Measurements from ENCODE around the gene LPAR1.

Gene LPAR1

DNA sequence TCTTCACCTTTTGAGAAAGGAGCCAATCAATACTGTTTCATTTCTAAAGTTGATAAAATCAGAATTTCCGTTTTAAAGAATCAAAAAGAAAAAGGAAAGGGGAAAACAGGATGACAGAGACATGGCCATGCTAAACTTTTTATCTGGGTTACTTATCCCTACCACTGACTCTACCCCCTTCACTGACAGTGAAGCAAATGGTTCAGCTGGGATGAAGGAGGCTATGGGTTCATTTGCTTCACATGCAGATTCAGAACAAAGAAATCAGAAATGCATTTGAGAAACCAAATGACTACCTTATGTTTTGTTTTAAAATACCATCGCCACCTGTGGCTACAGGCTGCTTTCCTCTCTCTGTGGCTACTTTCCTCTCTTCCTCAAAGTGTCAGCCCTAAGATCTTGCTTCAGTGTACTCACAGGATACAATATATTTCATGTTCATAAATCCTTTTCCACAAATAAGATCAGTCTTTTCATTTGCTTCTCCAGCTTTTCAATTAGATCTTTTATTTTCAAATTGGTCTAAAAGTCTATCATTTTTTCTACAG is 53.3 kb downstream of the LPAR1 start:
- Histone ChIP-seq H3K4me3 (ENCODE audit: low read depth, low read length) (no peak overlapping the region), H3K27me3 (replicated peaks) (no peaks in the 10 kb centered on the region), H3K27ac (no peak overlapping the region), H3K36me3 (replicated peaks) (no peaks in the 10 kb centered on the region)
- no peak for DNase-seq
- TF ChIP-seq, protein P1, sequence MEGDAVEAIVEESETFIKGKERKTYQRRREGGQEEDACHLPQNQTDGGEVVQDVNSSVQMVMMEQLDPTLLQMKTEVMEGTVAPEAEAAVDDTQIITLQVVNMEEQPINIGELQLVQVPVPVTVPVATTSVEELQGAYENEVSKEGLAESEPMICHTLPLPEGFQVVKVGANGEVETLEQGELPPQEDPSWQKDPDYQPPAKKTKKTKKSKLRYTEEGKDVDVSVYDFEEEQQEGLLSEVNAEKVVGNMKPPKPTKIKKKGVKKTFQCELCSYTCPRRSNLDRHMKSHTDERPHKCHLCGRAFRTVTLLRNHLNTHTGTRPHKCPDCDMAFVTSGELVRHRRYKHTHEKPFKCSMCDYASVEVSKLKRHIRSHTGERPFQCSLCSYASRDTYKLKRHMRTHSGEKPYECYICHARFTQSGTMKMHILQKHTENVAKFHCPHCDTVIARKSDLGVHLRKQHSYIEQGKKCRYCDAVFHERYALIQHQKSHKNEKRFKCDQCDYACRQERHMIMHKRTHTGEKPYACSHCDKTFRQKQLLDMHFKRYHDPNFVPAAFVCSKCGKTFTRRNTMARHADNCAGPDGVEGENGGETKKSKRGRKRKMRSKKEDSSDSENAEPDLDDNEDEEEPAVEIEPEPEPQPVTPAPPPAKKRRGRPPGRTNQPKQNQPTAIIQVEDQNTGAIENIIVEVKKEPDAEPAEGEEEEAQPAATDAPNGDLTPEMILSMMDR (IDR thresholded peaks at IDR 0.05; ENCODE audit: low read depth, low read length, missing control alignments), result no peak
- in situ Hi-C loops (cut with HindIII; ENCODE audit: low pct_ligation_motif_present, low sequenced_read_pairs), result no loop called here

DNA sequence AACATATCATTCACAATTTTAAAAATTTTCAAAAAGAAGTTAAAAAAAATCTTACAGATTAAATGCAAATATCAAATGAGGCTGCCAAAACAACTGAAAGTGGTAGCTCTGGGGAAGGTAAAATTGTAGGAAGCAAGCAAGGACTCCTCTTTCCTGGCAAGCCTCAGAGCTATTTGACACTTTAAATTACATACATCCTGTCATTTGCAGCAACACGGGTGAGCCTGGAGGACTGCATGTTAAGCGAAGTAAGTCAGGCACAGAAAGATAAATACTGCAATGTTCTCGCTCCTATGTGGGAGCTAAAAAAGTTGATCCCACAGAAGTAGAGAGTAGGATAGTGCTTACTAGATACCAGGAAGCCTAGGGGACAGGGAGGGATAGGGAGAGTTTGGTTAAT is 58.0 kb downstream of the LPAR1 start:
- H3K36me3 ChIP-seq (replicated peaks), result no peaks in the 10 kb centered on the region
- H3K27me3 ChIP-seq (replicated peaks), result no peaks in the 10 kb centered on the region
- no peak overlapping the region for H3K4me3 ChIP-seq (ENCODE audit: low read depth, low read length)
- in situ Hi-C loops (cut with HindIII; ENCODE audit: low pct_ligation_motif_present, low sequenced_read_pairs), result no loop called here
- no peak overlapping the region for H3K27ac ChIP-seq
- TF ChIP-seq, protein P1 (IDR thresholded peaks at IDR 0.05; ENCODE audit: low read depth, low read length, missing control alignments), result no peak
- DNase-seq, result no peak

DNA sequence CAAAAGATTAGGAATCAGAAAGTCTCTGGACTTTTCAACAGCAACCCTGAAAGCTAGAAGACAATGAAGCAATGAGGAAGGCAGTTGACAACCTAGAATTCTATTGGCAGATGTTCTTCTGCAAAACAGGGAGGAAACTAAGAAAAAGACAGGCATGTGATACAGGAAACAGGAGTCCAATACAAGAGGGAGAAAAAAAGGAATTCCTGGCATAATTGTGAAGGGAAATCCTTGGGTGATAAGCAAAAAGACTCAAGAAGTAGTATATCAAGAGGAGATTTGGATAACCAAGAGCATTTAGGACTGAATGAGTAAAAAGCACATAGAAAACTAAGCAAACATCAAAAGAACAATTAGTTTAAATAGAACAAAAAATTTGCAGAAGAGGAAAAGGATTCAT is 58.6 kb downstream of the LPAR1 start:
- in situ Hi-C loops (cut with HindIII; ENCODE audit: low pct_ligation_motif_present, low sequenced_read_pairs), result no loop called here
- TF ChIP-seq, protein P1 (IDR thresholded peaks at IDR 0.05; ENCODE audit: low read depth, low read length, missing control alignments), result no peak
- H3K27me3 ChIP-seq (replicated peaks), result no peaks in the 10 kb centered on the region
- no peak for DNase-seq
- H3K4me3 ChIP-seq (ENCODE audit: low read depth, low read length), result no peak overlapping the region
- H3K36me3 ChIP-seq (replicated peaks), result no peaks in the 10 kb centered on the region
- no peak overlapping the region for H3K27ac ChIP-seq

DNA sequence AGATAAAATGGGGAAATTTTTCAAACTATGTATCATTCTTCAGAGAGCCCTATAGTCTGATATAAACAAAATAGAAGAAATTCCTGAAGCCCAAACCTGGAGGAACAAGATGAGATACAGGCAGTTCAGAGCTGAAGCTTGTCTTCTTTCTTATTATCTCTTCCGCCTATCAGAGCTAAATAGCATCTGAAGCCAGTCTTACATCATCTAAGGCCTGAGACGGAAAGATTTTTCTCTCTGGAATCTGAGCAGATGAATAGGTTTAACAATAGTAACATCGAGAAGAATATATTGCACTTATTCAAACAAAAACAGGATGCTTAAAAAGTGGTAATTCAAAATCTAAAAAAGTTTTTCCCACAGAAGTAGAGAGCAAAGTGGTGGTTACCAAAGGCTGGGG is 59.8 kb downstream of the LPAR1 start:
- DNase-seq, result no peak
- no peaks in the 10 kb centered on the region for H3K27me3 ChIP-seq (replicated peaks)
- no peaks in the 10 kb centered on the region for H3K36me3 ChIP-seq (replicated peaks)
- in situ Hi-C loops (cut with HindIII; ENCODE audit: low pct_ligation_motif_present, low sequenced_read_pairs), result no loop called here
- H3K4me3 ChIP-seq (ENCODE audit: low read depth, low read length), result no peak overlapping the region
- H3K27ac ChIP-seq, result no peak overlapping the region
- TF ChIP-seq, protein P1 (IDR thresholded peaks at IDR 0.05; ENCODE audit: low read depth, low read length, missing control alignments), result no peak

DNA sequence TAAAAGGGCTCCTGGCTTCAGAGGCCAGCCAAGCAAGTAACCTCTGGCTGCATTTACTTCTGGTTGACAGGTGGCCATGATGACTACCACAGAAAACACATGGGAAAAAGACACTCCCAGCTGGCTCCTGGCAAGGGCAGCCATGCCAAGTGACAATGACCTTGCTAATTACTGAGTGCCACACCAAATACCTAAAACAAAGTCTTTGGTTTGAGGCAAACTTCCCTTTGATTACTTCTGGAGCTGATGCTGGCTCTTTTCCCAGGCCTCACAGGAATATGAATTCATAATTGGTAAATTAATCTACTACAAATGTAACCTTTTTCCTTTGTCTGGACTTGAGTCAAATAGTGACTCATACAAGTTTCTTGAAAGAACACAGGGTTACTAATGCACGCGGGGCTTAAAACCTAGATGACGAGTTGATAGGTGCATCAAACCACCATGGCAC is 61.0 kb downstream of the LPAR1 start:
- H3K36me3 ChIP-seq (replicated peaks), result no peaks in the 10 kb centered on the region
- TF ChIP-seq, protein P1 (IDR thresholded peaks at IDR 0.05; ENCODE audit: low read depth, low read length, missing control alignments), result no peak
- H3K27me3 ChIP-seq (replicated peaks), result no peaks in the 10 kb centered on the region
- DNase-seq, result peak; percentile 36
- H3K4me3 ChIP-seq (ENCODE audit: low read depth, low read length), result no peak overlapping the region
- in situ Hi-C loops (cut with HindIII; ENCODE audit: low pct_ligation_motif_present, low sequenced_read_pairs), result no loop called here
- no peak overlapping the region for H3K27ac ChIP-seq

DNA sequence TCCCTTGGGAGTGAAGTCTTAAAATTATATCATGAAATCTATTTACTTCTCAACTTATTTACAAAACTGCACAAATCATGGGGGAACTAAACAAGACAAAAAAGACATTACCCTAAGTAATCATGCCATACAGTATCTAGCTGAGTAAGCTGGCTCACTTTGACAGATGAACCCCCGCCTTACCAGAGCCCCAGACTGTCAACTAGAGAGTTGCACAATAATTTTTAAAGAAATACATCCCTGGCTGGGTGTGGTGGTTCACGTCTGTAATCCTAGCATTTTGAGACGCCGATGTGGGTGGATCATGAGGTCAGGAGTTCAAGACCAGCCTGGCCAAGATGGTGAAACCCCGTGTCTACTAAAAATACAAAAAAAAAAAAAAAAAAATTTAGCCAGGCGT is 62.3 kb downstream of the LPAR1 start:
- H3K36me3 ChIP-seq (replicated peaks), result no peaks in the 10 kb centered on the region
- DNase-seq, result no peak
- H3K27me3 ChIP-seq (replicated peaks), result no peaks in the 10 kb centered on the region
- in situ Hi-C loops (cut with HindIII; ENCODE audit: low pct_ligation_motif_present, low sequenced_read_pairs), result no loop called here
- no peak overlapping the region for H3K27ac ChIP-seq
- TF ChIP-seq, protein P1 (IDR thresholded peaks at IDR 0.05; ENCODE audit: low read depth, low read length, missing control alignments), result no peak
- no peak overlapping the region for H3K4me3 ChIP-seq (ENCODE audit: low read depth, low read length)
